Smooth muscle cell (in vitro differentiated cells): ENCODE results near the gene CELF5. TPM values are rescaled to one million over a fixed set of nuclear protein-coding genes. Genes with fewer than 3 reads are reported as not detected.

Experiments
- DNase-seq: peaks from one replicate; lab custom pipeline; 2025; ENCODE audit not compliant: unreplicated experiment; lab: John Stamatoyannopoulos, UW
- H2AFZ ChIP-seq: fragments of 200-600 bp; sonication (generic); 2 replicates; pipeline ENCODE4 v1.6.0; 2016; ENCODE audit warnings: antibody characterized with exemption, low read depth, mild to moderate bottlenecking
- H3F3A ChIP-seq: fragments of 200-600 bp; sonication (generic); 2 replicates; pipeline ENCODE4 v1.6.0; 2017; ENCODE audit warnings: antibody characterized with exemption, low read depth
- H3K27ac ChIP-seq: fragments of 200-600 bp; sonication (generic); 2 replicates; pipeline ENCODE4 v1.5.1; 2016; ENCODE audit warnings: low read depth, mild to moderate bottlenecking
- H3K27me3 ChIP-seq: fragments of 200-600 bp; sonication (generic); 2 replicates; pipeline ENCODE4 v1.6.1; 2016; ENCODE audit warnings: low read depth, mild to moderate bottlenecking
- H3K36me3 ChIP-seq: fragments of 200-600 bp; sonication (generic); 2 replicates; pipeline ENCODE4 v1.5.1; 2016; ENCODE audit warnings: low read depth
- H3K4me1 ChIP-seq: fragments of 200-600 bp; sonication (generic); 2 replicates; pipeline ENCODE4 v1.5.1; 2016; ENCODE audit warnings: low read depth
- H3K4me2 ChIP-seq: fragments of 200-600 bp; sonication (generic); 2 replicates; pipeline ENCODE4 v1.6.0; 2016; ENCODE audit warnings: mild to moderate bottlenecking
- H3K4me3 ChIP-seq: fragments of 200-600 bp; sonication (generic); 2 replicates; pipeline ENCODE4 v1.5.1; 2016; ENCODE audit warnings: mild to moderate bottlenecking
- H3K79me2 ChIP-seq: fragments of 200-600 bp; sonication (generic); 2 replicates; pipeline ENCODE4 v1.6.0; 2016; ENCODE audit warnings: low read depth, mild to moderate bottlenecking
- H3K9ac ChIP-seq: fragments of 200-600 bp; sonication (generic); 2 replicates; pipeline ENCODE4 v1.6.0; 2016; ENCODE audit warnings: low read depth
- H3K9me3 ChIP-seq: fragments of 200-600 bp; sonication (generic); replicated peaks from 2 replicates; pipeline ENCODE4 v1.5.1; 2016; ENCODE audit warnings: low read depth
- H4K20me1 ChIP-seq: fragments of 200-600 bp; sonication (generic); 2 replicates; pipeline ENCODE4 v1.6.0; 2016; ENCODE audit warnings: low read depth
- WGBS: methylation state at CpG from one replicate; pipeline ENCODE4 v1.1.7; 2016; ENCODE audit warnings: low lambda C conversion rate; 5-methylcytosine and 5-hydroxymethylcytosine counted together
- polyA plus RNA-seq: library from polyadenylated mRNA; unstranded; fragments of >200 nt; fragmentation: Nextera tagmentation; extraction: Ambion mirVana; gene quantifications from 2 replicates; pipeline ENCODE4 v1.2.1, GENCODE V29; 2016
- total RNA-seq: library from RNA; depleted of rRNA; stranded (reverse); fragments of >200 nt; gene quantifications from 2 replicates; pipeline ENCODE4 v1.2.3, GENCODE V29; 2014
- TF ChIP-seq, protein P1 (sequence below): fragments of 200-600 bp; sonication (generic); IDR thresholded peaks from 2 replicates; pipeline ENCODE4 v1.5.1; 2017; ENCODE audit warnings: borderline replicate concordance, mild to moderate bottlenecking, antibody characterized with exemption; ENCODE audit not compliant: insufficient read depth, poor library complexity, severe bottlenecking

Gene CELF5
- total and polyA plus RNA-seq, 2 experiments from 2014 or later = 0.18 TPM; not detected in 1

DNA sequence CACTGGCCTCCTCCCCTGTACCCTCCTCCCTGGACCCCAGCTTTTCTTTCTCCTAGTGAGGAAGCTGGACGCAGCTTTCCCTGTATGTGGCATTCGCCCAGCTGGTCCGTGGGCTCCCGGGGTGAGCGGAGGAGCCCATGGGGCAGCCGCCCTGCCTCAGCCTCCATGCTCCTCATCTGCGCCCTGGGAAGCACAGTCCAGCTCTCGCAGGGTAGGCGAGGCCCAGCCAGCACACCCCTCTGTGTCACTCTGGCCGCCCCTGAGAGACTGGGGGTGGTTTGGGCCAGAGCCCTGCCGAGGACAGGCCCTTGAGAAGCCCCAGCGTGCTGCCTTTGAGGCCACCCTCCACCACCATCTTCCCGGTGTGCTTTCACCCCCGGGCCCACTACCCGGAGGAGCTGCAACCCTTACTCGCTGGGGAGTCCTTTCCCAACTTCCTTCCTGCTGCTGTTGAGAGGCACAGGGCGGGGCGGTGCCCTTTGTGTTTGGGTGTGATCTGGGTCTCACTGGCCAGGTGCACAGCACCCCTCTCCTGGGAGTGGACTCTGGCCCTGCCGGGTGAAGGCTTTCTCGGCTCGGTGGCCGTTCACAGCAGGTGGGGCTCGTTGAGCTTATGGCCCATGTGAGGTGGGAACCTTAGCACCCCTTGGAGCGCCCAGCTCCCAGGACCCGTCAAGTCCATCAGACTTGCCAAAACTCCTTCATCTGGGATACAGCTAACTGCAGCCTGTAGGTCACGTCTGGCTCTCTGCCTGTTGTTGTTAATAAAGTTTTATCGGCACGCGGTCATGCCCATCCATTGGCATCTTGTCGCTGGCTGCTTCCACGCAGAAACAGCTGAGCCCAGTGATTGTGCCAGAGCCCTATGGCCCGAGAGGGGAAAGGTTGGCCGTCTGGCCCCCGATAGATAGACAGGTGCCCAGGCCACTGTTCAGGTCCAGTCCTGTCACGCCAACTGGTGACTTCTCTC lies 35.5 kb upstream of the CELF5 start:
- TF ChIP-seq, protein P1, sequence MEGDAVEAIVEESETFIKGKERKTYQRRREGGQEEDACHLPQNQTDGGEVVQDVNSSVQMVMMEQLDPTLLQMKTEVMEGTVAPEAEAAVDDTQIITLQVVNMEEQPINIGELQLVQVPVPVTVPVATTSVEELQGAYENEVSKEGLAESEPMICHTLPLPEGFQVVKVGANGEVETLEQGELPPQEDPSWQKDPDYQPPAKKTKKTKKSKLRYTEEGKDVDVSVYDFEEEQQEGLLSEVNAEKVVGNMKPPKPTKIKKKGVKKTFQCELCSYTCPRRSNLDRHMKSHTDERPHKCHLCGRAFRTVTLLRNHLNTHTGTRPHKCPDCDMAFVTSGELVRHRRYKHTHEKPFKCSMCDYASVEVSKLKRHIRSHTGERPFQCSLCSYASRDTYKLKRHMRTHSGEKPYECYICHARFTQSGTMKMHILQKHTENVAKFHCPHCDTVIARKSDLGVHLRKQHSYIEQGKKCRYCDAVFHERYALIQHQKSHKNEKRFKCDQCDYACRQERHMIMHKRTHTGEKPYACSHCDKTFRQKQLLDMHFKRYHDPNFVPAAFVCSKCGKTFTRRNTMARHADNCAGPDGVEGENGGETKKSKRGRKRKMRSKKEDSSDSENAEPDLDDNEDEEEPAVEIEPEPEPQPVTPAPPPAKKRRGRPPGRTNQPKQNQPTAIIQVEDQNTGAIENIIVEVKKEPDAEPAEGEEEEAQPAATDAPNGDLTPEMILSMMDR = no peak
- no peak overlapping the region for H3K27ac ChIP-seq
- DNase-seq = no peak
- peaks cover 26% of the 10 kb centered on the region for H4K20me1 ChIP-seq
- H3K9ac ChIP-seq = no peak overlapping the region
- 98% methylated on average over 35 of the region's 35 CpGs for WGBS
- H3K27me3 ChIP-seq = no peaks in the 10 kb centered on the region
- no peaks in the 10 kb centered on the region for H3K9me3 ChIP-seq
- peaks cover 53% of the 10 kb centered on the region for H3K79me2 ChIP-seq
- H3K4me2 ChIP-seq = no peak overlapping the region
- no peak overlapping the region for H2AFZ ChIP-seq
- no peak overlapping the region for H3K4me3 ChIP-seq
- no peaks in the 10 kb centered on the region for H3K36me3 ChIP-seq
- H3K4me1 ChIP-seq = peaks cover 6% of the 10 kb centered on the region
- no peaks in the 10 kb centered on the region for H3F3A ChIP-seq

DNA sequence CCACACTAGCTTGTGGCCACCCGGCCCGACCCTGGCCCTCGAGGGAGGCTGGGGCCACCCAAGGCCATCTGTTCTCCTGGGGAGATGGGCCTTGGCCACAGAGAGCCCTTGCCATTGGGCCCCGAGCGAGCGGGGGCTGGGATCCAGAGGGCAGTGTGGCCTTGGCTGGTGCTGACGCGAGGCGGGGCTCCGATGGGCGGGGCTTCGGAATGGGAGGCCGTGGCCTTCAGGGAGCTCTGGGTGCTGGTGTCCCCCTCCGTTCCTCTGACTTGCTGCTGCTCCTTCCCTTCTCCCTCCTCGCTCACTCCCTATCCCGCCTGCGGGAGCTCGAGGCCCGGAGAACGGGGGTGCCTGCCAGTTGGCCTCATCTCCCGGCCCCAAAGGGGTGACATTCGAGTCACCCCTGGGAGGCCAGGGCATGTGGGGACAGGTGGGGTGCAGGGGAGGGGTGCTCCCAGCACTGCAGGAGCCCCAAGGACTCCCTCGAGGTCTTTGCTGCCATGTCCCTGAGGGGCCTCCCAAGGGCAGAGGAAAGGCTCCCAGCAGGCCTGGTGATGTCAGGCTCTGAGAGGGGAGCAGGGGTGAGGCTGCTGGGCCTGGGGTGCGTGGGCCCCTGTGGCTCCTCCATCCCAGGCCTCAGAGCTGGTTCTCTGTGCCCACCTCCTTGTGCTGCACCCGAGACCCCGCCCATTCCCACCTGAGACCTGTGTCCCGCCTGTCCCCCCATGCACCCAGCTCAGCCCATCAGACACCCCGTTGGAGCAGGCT lies 34.6 kb upstream of the CELF5 start:
- Histone ChIP-seq H3K4me1 (peaks cover 6% of the 10 kb centered on the region), H3K79me2 (peaks cover 53% of the 10 kb centered on the region), H3F3A (no peaks in the 10 kb centered on the region), H3K9ac (no peak overlapping the region), H3K4me3 (no peak overlapping the region), H3K27me3 (no peaks in the 10 kb centered on the region), H3K36me3 (no peaks in the 10 kb centered on the region), H3K4me2 (no peak overlapping the region), H3K9me3 (no peaks in the 10 kb centered on the region), H2AFZ (no peak overlapping the region), H3K27ac (no peak overlapping the region), H4K20me1 (peaks cover 26% of the 10 kb centered on the region)
- no peak for DNase-seq
- 96% methylated on average over 28 of the region's 28 CpGs for WGBS
- TF ChIP-seq, protein P1 = no peak

- Histone ChIP-seq H3K9me3 (no peaks in the 10 kb centered on the region), H3K9ac (no peak overlapping the region), H4K20me1 (peaks cover 26% of the 10 kb centered on the region), H3K4me3 (no peak overlapping the region), H3K27ac (no peak overlapping the region), H3K36me3 (no peaks in the 10 kb centered on the region), H3F3A (no peaks in the 10 kb centered on the region), H3K79me2 (peaks cover 53% of the 10 kb centered on the region), H2AFZ (no peak overlapping the region), H3K27me3 (no peaks in the 10 kb centered on the region), H3K4me1 (peaks cover 6% of the 10 kb centered on the region), H3K4me2 (no peak overlapping the region)
- TF ChIP-seq, protein P1 = no peak
- WGBS = 99% methylated on average over 18 of the region's 18 CpGs
- DNase-seq = no peak
Observed at GRCh38 chr19:3190470-3190770, 34.0 kb upstream of the CELF5 start.
